Stimulated activated memory B cell treated with anti-CD40 and anti-IgM and Interleukin-4, amounts not matched to agents 10 μg/mL and 1 μg/mL and 100 μg/mL, for 72 hours (primary cell): ENCODE measurements around the gene LTBP2.

Experiments used
- ATAC-seq: fragments of 150-1000 bp; cut with Tn5 transposase; 2 replicates; pipeline ENCODE4 v1.10.0; 2021
- H3K27ac Mint-ChIP-seq: one replicate; pipeline ENCODE4 v1.8.0; 2022; ENCODE audit warnings: mild to moderate bottlenecking, mixed read lengths
- H3K27me3 Mint-ChIP-seq: one replicate; pipeline ENCODE4 v1.8.0; 2022; ENCODE audit warnings: mixed read lengths
- H3K36me3 Mint-ChIP-seq: one replicate; pipeline ENCODE4 v1.8.0; 2022; ENCODE audit warnings: mixed read lengths
- H3K4me1 Mint-ChIP-seq: one replicate; pipeline ENCODE4 v1.8.0; 2022; ENCODE audit warnings: mixed read lengths
- H3K4me3 Mint-ChIP-seq: one replicate; pipeline ENCODE4 v1.8.0; 2022; ENCODE audit warnings: mild to moderate bottlenecking, moderate library complexity, mixed read lengths
- H3K9me3 Mint-ChIP-seq: one replicate; pipeline ENCODE4 v1.8.0; 2022; ENCODE audit warnings: mixed read lengths

Gene LTBP2

DNA sequence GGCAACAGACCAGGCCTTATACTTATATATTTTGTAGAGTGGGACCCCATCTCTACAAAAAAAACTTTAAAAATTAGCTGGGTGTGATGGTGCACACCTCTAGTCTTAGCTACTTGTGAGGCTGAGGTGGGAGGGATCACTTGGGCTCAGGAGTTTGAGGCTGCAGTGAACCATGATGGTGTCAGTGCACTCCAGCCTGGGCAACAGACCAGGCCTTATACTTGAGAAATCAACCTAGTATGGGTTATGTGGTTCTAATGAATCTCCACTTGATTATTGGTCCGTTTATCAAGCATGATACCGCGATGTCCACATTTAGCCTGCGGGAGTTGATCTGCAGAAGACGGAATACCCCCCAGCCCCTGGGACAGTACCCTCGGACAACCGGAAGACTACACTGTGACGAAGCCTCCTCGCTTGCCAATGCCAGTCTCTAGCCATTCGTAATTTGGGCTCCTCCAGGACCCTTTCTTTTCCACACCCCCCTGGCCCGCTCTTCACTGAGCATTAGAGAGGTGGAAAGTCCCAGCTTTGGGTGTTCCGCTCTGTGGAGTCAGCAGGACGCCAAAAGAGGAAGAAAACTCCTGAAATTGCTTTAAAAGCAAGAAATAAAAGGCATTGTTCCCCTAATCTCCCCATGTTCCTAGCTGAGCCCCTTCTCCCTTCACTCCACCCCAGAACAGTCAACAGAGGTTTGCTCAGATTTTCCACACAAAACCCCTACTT lies 19.4 kb downstream of the LTBP2 start:
- ATAC-seq, result peak; percentile 75
- Mint-ChIP-seq H3K9me3 (no peaks in the 10 kb centered on the region), H3K4me1 (peaks cover 40% of the 10 kb centered on the region), H3K36me3 (no peaks in the 10 kb centered on the region), H3K27me3 (peaks cover 15% of the 10 kb centered on the region), H3K4me3 (peak overlapping the region; percentile 7), H3K27ac (peak overlapping the region; percentile 66)

DNA sequence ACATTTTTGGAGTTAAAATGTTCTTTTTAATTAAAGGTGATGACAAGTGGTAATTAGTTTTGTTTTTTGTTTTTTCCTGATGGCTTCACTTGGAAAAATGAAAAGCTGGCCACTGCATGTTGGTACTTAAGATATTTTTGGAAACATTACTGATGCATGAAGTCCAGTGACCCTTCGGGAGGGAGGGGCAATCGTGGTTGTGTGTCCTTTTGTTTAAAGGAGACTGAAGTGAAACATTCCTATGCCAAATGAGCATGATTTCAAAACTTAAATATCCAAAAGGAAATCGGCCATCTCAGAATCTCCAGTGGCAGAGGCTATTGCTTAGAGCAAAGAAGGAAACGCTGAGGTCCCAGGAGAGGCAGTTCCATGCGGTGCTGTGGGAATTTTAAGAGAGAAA lies 20.1 kb downstream of the LTBP2 start:
- peaks cover 11% of the 10 kb centered on the region for H3K27me3 Mint-ChIP-seq
- no peak overlapping the region for H3K27ac Mint-ChIP-seq
- H3K4me3 Mint-ChIP-seq, result no peak overlapping the region
- H3K36me3 Mint-ChIP-seq, result no peaks in the 10 kb centered on the region
- H3K9me3 Mint-ChIP-seq, result no peaks in the 10 kb centered on the region
- peaks cover 37% of the 10 kb centered on the region for H3K4me1 Mint-ChIP-seq
- no peak for ATAC-seq

- no peak for ATAC-seq
- no peaks in the 10 kb centered on the region for H3K36me3 Mint-ChIP-seq
- no peaks in the 10 kb centered on the region for H3K9me3 Mint-ChIP-seq
- no peak overlapping the region for H3K4me3 Mint-ChIP-seq
- peaks cover 32% of the 10 kb centered on the region for H3K4me1 Mint-ChIP-seq
- H3K27ac Mint-ChIP-seq, result no peak overlapping the region
- peaks cover 6% of the 10 kb centered on the region for H3K27me3 Mint-ChIP-seq
Measured at GRCh38 chr14:74591394-74591793, 20.6 kb downstream of the LTBP2 start.

DNA sequence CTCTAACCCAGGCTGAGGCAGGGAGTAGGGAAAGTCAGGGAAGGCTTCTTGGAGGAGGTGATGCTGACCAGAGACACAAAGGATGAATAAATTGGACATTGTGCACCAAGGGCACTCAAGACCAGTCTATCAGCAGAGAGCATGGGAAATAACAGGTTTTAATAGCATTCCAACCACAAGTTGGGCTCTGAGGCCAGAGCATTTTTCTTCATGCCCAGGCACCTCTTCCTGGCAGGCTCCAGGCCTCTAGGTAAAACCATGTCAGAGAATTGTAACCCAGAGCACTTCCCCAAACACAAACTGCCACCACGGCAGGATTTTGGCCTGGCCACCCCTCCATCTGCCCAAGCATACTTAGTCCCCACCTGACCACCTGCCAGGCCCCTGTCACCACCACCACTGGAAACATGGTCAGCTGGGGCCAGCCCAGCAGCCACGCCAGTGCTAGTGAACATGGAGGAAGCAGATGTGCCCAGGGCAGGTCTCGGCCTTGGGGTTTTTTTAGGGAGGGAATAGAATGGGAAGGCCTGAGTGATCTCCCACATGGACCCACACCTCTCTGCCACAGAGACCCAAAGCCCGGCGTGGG lies 22.7 kb downstream of the LTBP2 start:
- H3K36me3 Mint-ChIP-seq, result no peaks in the 10 kb centered on the region
- peaks cover 8% of the 10 kb centered on the region for H3K27me3 Mint-ChIP-seq
- no peak overlapping the region for H3K4me3 Mint-ChIP-seq
- H3K27ac Mint-ChIP-seq, result no peak overlapping the region
- ATAC-seq, result no peak
- peaks cover 26% of the 10 kb centered on the region for H3K4me1 Mint-ChIP-seq
- H3K9me3 Mint-ChIP-seq, result no peaks in the 10 kb centered on the region

DNA sequence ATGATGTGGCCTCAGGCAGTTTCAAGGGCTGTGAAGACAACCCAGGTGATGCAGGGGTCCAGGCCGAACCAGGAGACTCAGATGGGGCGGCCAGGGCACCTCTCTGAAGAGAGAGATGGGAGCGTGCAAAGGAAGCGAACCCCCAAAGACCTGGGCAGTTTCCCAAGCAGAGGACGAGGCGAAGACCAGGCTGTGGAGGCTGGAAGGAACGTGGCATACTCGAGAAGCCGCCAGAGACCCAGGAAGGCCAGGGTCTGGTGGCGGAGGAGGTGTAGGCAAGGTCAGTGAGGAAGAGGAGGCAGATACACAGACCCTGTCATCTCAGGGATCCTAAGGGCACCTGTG lies 24.7 kb downstream of the LTBP2 start:
- Mint-ChIP-seq H3K27ac (no peak overlapping the region), H3K27me3 (peaks cover 8% of the 10 kb centered on the region), H3K4me1 (peaks cover 6% of the 10 kb centered on the region), H3K9me3 (no peaks in the 10 kb centered on the region), H3K4me3 (no peak overlapping the region), H3K36me3 (no peaks in the 10 kb centered on the region)
- no peak for ATAC-seq

- no peak overlapping the region for H3K4me3 Mint-ChIP-seq
- H3K4me1 Mint-ChIP-seq, result peaks cover 3% of the 10 kb centered on the region
- no peaks in the 10 kb centered on the region for H3K9me3 Mint-ChIP-seq
- no peak for ATAC-seq
- H3K27me3 Mint-ChIP-seq, result peaks cover 8% of the 10 kb centered on the region
- no peak overlapping the region for H3K27ac Mint-ChIP-seq
- no peaks in the 10 kb centered on the region for H3K36me3 Mint-ChIP-seq
Measured at GRCh38 chr14:74586681-74587362, 25.2 kb downstream of the LTBP2 start.

- H3K27me3 Mint-ChIP-seq, result peaks cover 12% of the 10 kb centered on the region
- H3K9me3 Mint-ChIP-seq, result no peaks in the 10 kb centered on the region
Measured at GRCh38 chr14:74585406-74586335, 26.4 kb downstream of the LTBP2 start.

GRCh38 chr14:74584951-74585350 lies 27.1 kb downstream of the LTBP2 start:
- H3K36me3 Mint-ChIP-seq, result no peaks in the 10 kb centered on the region
- H3K27me3 Mint-ChIP-seq, result peaks cover 19% of the 10 kb centered on the region
- ATAC-seq, result no peak
- no peaks in the 10 kb centered on the region for H3K4me1 Mint-ChIP-seq
- H3K27ac Mint-ChIP-seq, result no peak overlapping the region
- H3K9me3 Mint-ChIP-seq, result no peaks in the 10 kb centered on the region
- H3K4me3 Mint-ChIP-seq, result no peak overlapping the region

More at GRCh38 chr14:74585406-74586335, 26.4 kb downstream of the LTBP2 start:
- no peak for ATAC-seq
- Mint-ChIP-seq H3K27ac (no peak overlapping the region), H3K4me3 (no peak overlapping the region), H3K36me3 (no peaks in the 10 kb centered on the region), H3K4me1 (no peaks in the 10 kb centered on the region)

- H3K9me3 Mint-ChIP-seq, result no peaks in the 10 kb centered on the region
- no peak overlapping the region for H3K27ac Mint-ChIP-seq
- H3K36me3 Mint-ChIP-seq, result no peaks in the 10 kb centered on the region
Measured at GRCh38 chr14:74583689-74584434, 28.2 kb downstream of the LTBP2 start.

GRCh38 chr14:74582910-74583581 lies 29.0 kb downstream of the LTBP2 start:
- ATAC-seq, result no peak
- Mint-ChIP-seq H3K4me3 (no peak overlapping the region), H3K9me3 (no peaks in the 10 kb centered on the region), H3K27me3 (peaks cover 29% of the 10 kb centered on the region), H3K4me1 (no peaks in the 10 kb centered on the region), H3K27ac (no peak overlapping the region), H3K36me3 (no peaks in the 10 kb centered on the region)

More at GRCh38 chr14:74583689-74584434, 28.2 kb downstream of the LTBP2 start:
- H3K27me3 Mint-ChIP-seq, result peaks cover 29% of the 10 kb centered on the region
- H3K4me1 Mint-ChIP-seq, result no peaks in the 10 kb centered on the region
- no peak for ATAC-seq
- H3K4me3 Mint-ChIP-seq, result no peak overlapping the region

- H3K36me3 Mint-ChIP-seq, result no peaks in the 10 kb centered on the region
- H3K4me1 Mint-ChIP-seq, result no peaks in the 10 kb centered on the region
- no peak for ATAC-seq
- H3K9me3 Mint-ChIP-seq, result no peaks in the 10 kb centered on the region
- H3K4me3 Mint-ChIP-seq, result no peak overlapping the region
- H3K27ac Mint-ChIP-seq, result no peak overlapping the region
- peaks cover 29% of the 10 kb centered on the region for H3K27me3 Mint-ChIP-seq
Measured at GRCh38 chr14:74580275-74580672, 31.8 kb downstream of the LTBP2 start.

GRCh38 chr14:74579447-74580274 lies 32.4 kb downstream of the LTBP2 start:
- peaks cover 24% of the 10 kb centered on the region for H3K27me3 Mint-ChIP-seq
- peaks cover 5% of the 10 kb centered on the region for H3K4me1 Mint-ChIP-seq
- H3K9me3 Mint-ChIP-seq, result no peaks in the 10 kb centered on the region
- no peak overlapping the region for H3K27ac Mint-ChIP-seq
- H3K36me3 Mint-ChIP-seq, result no peaks in the 10 kb centered on the region
- no peak for ATAC-seq
- H3K4me3 Mint-ChIP-seq, result no peak overlapping the region

GRCh38 chr14:74578479-74578878 lies 33.6 kb downstream of the LTBP2 start:
- Mint-ChIP-seq H3K4me1 (peaks cover 15% of the 10 kb centered on the region), H3K27me3 (peaks cover 21% of the 10 kb centered on the region), H3K4me3 (no peak overlapping the region), H3K9me3 (no peaks in the 10 kb centered on the region), H3K27ac (no peak overlapping the region), H3K36me3 (no peaks in the 10 kb centered on the region)
- ATAC-seq, result no peak
